ENCODE measurements around the gene USP4. TPM values are rescaled to one million over a fixed set of nuclear protein-coding genes. Genes with fewer than 3 reads are reported as not detected.

USP4 gene
- total RNA-seq, 1 donor from 2014 or later, result 21.0 TPM

Small RNA genes lying within 50 kb of the gene (microRNA-seq; reads per million reads assigned to microRNA genes)
- gene MIR4271, result not detected

Small RNA genes lying within 50 kb of the gene (small RNA-seq; reads per million reads assigned to genes)
- gene AC121247.2, result not detected
- not detected for gene MIR4271
- gene RF00019, result not detected

Other genes starting within 250 kb of the USP4 start
- 167 and 208 TPM in 2 replicates for gene QRICH1, start 246.0 kb downstream of the USP4 start, total RNA-seq (ENCODE audit: low replicate concordance)
- gene QARS1, start 235.3 kb downstream of the USP4 start, total RNA-seq (ENCODE audit: low replicate concordance), result 240 and 347 TPM in 2 replicates
- 36.0 and 60.6 TPM in 2 replicates for gene USP19, start 219.2 kb downstream of the USP4 start, total RNA-seq (ENCODE audit: low replicate concordance)
- 75.4 and 137 TPM in 2 replicates for gene LAMB2, start 207.0 kb downstream of the USP4 start, total RNA-seq (ENCODE audit: low replicate concordance)
- gene CCDC71, start 173.7 kb downstream of the USP4 start, total RNA-seq (ENCODE audit: low replicate concordance), result 18.8 and 41.9 TPM in 2 replicates
- 14.8 and 45.1 TPM in 2 replicates for gene KLHDC8B, start 168.5 kb downstream of the USP4 start, total RNA-seq (ENCODE audit: low replicate concordance)
- gene C3orf62, start 62.8 kb downstream of the USP4 start, total RNA-seq (ENCODE audit: low replicate concordance), result 3.0 and 3.4 TPM in 2 replicates
- gene GPX1, start 18.3 kb upstream of the USP4 start, total RNA-seq (ENCODE audit: low replicate concordance), result 70.8 and 165 TPM in 2 replicates
- gene RHOA, start 71.9 kb upstream of the USP4 start, total RNA-seq (ENCODE audit: low replicate concordance), result 449 and 460 TPM in 2 replicates
- gene TCTA, start 72.4 kb upstream of the USP4 start, total RNA-seq (ENCODE audit: low replicate concordance), result 1.4 and 5.2 TPM in 2 replicates
- gene AMT, start 82.4 kb upstream of the USP4 start, total RNA-seq (ENCODE audit: low replicate concordance), result 35.4 and 46.0 TPM in 2 replicates
- 6.6 and 12.4 TPM in 2 replicates for gene NICN1, start 89.3 kb upstream of the USP4 start, total RNA-seq (ENCODE audit: low replicate concordance)
- 67.5 and 94.5 TPM in 2 replicates for gene DAG1, start 130.2 kb upstream of the USP4 start, total RNA-seq (ENCODE audit: low replicate concordance)
- 0.17 and 0.53 TPM in 2 replicates for gene BSN, start 214.4 kb upstream of the USP4 start, total RNA-seq (ENCODE audit: low replicate concordance)